ENCODE data around the gene SFT2D1.

GRCh38 chr6:166353507-166353906 is 11.2 kb upstream of the SFT2D1 start:
- TF ChIP-seq ZNF274 (IDR thresholded peaks at IDR 0.05; ENCODE audit: low read depth, low read length) (no peak), YY1 (IDR thresholded peaks at IDR 0.05; ENCODE audit: insufficient read depth, insufficient read length) (no peak)
